ENCODE results near the gene TAOK1.

GRCh38 chr17:29584452-29585079 lies 194.4 kb downstream of the TAOK1 start:
- TF ChIP-seq TEAD4 (IDR thresholded peaks at IDR 0.05) (no peak), FOXM1 (IDR thresholded peaks at IDR 0.05; ENCODE audit: borderline replicate concordance, low read depth) (no peak), MAX (IDR thresholded peaks at IDR 0.05) (no peak), CEBPB (IDR thresholded peaks at IDR 0.05) (no peak)
